Fibroblast of upper back skin (primary cell): Measurements from ENCODE around the gene IFNA17.
"Not testable (repeated sequence)": the region's sequence is repeated elsewhere in the genome, so short reads cannot be mapped to it uniquely, and the experiment has no call there.

Experiments
- DNase-seq: peaks from one replicate; pipeline ENCODE4 v3.0.0-alpha.2; 2013

IFNA17 gene

GRCh38 chr9:21210311-21210710 is 17.7 kb downstream of the IFNA17 start:
- no peak for DNase-seq

GRCh38 chr9:21207043-21207442 is 21.0 kb downstream of the IFNA17 start, which contains the start of gene IFNA10:
Gene IFNA10, minus strand, starts transcription at chr9:21207143. Its CDS starts 46 bp downstream, at chr9:21207097.
- DNase-seq: not testable (repeated sequence)

DNA sequence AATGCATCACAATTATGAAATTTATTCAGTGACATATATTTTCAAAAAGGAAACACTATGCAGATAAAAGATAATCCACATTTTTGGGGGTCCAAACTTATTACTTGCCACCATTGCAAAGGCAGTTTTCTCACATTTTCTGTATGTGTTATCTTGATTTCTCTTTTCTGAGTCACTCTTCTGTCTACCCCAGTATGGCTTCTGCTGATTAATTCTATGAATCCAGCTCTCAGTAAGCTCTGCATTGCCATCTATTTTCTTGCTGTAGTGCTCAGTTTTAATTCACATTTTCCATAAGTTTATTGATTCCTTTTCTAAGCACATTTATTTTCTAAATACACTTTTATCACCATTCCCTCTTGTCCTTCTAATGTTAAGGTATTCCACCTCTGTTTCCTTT is 22.8 kb downstream of the IFNA17 start:
- DNase-seq: no peak

DNA sequence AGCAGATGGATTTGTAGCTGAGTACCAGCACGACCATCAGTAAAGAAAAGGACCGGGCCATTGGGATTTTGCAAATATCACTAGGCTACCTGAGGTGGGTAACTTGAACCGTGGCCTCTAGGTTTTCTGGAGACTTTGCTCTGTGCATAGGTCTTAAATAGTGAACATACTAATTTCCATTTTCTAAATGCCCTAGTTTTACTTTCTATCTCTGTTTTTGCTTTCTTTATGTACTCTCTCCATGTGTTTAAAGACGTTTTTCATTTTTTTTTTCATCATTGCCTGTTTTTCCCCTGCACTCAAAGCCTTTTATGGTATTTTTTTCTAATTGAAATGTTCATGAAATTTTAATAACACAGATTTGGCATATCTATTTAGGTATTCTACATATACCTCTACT is 25.9 kb downstream of the IFNA17 start, which contains the start of gene IFNA7:
Gene IFNA7, minus strand, starts transcription at position 101 of the 400 bp plus-strand sequence. Its CDS starts 40 bp downstream, at position 61.
- not testable (repeated sequence) for DNase-seq

GRCh38 chr9:21194867-21195776 is 32.9 kb downstream of the IFNA17 start:
- DNase-seq: peak; percentile 14

- DNase-seq: not testable (repeated sequence)
These were observed 40.5 kb downstream of the IFNA17 start, which contains the start of gene IFNA4 for GRCh38 chr9:21187487-21187886. Gene IFNA4, minus strand, starts transcription at chr9:21187587. Its CDS starts 56 bp downstream, at chr9:21187531.

DNA sequence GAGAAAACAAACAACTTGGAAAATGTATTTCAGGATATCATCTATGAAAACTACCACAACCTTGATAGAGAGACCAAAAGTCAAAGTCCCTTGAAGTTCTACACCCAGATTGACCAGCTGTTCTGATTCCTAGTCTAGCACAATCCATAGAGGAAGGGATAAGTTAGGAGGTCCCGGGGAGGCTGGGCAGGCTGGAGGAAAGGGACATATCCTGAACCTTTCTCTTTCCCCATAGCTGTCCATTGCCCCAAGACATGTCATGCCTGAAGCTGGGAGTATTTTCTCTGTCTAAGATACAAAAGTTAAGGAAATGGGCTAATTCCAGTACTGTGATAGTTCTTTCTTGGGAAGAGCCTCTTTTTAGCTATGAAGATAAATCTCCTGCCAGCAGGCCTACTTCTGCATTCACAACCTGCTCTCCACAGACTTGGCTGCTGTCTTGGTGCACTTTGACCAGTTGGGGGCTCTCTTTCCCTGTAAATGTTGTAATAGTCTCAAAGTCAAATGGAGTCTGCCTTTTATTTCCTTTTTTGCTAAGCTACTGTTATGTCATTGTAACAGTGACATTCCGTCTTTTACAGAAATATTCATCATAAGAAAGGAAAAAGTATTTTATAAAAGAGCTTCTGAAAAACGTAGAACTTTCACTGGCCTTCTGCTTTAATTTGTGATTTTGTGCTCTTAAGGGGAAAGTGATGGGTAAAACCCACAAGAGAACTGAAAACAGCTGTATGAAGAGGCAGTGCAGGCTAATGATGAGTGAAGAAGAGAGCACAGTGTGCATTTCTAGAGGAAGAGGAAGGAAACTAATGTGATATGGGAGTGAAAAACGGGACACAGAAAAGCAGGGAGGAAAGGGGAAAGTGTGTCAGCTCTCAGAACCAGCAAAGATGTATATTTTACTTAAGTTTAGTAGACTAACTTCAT is 44.9 kb downstream of the IFNA17 start:
- DNase-seq: peak; percentile 3
